Ovary (tissue), 3 donors: ENCODE results near the gene POTEF.

Source experiments
- EP300 ChIP-seq: sonication (generic); formaldehyde crosslinking; IDR thresholded peaks from one replicate; pipeline ENCODE4 v1.6.1; 2017; ENCODE audit warnings: antibody characterized with exemption
- POLR2A ChIP-seq: fragments of 450-650 bp; IDR thresholded peaks from one replicate; pipeline ENCODE4 v1.6.1; 2017; ENCODE audit warnings: antibody characterized with exemption, mild to moderate bottlenecking, moderate library complexity
- TF ChIP-seq, protein P1 (sequence below), 3 donors: fragments of 450-650 bp in 2 of 3; fragments of 200-600 bp in 1 of 3; IDR thresholded peaks; one replicate each; pipeline versions ENCODE4 v1.5.1 to v1.8.0; 2016 to 2022; ENCODE audit warnings: antibody characterized with exemption in 3 of 3, mild to moderate bottlenecking in 1 of 3
- donor health status: DM: no; HTN: no; CAD: no.

DNA sequence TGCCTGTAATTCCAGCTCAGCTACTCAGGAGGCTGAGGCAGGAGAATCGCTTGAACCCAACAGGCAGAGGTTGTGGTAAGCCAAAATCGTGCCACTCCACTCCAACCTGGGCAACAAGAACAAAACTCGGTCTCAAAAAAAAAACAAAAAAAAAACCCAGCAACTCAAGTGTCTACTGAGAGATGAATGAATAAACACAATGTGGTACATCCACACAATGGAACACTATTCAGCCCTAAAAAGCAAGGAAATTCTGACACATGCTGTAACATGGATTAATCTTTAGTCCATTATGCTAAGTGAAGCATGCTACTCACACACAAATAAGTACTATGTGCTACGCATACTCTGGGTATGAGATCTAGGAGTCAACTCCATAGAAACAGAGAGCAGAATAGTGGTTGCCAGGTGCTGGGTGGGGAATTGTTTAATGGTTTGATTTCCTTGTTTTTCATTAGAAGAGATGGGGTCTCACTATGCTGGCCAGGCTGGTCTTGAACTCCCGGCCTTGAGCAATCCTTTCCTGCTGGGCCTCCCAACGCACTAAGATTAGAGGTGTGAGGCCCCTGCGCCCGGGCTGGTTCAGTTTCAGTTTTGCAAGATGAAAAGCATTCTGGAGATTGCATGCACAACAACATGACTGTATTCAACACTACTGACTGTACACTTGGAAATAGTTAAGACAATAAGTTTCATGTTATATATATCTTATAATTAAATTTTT is 36.4 kb upstream of the POTEF start:
- TF ChIP-seq POLR2A (no peak), EP300 (no peak)
- TF ChIP-seq, protein P1, sequence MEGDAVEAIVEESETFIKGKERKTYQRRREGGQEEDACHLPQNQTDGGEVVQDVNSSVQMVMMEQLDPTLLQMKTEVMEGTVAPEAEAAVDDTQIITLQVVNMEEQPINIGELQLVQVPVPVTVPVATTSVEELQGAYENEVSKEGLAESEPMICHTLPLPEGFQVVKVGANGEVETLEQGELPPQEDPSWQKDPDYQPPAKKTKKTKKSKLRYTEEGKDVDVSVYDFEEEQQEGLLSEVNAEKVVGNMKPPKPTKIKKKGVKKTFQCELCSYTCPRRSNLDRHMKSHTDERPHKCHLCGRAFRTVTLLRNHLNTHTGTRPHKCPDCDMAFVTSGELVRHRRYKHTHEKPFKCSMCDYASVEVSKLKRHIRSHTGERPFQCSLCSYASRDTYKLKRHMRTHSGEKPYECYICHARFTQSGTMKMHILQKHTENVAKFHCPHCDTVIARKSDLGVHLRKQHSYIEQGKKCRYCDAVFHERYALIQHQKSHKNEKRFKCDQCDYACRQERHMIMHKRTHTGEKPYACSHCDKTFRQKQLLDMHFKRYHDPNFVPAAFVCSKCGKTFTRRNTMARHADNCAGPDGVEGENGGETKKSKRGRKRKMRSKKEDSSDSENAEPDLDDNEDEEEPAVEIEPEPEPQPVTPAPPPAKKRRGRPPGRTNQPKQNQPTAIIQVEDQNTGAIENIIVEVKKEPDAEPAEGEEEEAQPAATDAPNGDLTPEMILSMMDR (IDR thresholded peaks at IDR 0.05) = no peak
